NB4 (cell line): ENCODE data around the gene SYT13.

Experiments used
- DNase-seq: peaks from one replicate; pipeline ENCODE4 v3.0.0; 2010; ENCODE audit warnings: low read depth
- H3K4me3 ChIP-seq: one replicate; pipeline ENCODE4 v1.5.1; 2011; ENCODE audit warnings: mild to moderate bottlenecking, low read depth, low read length, moderate library complexity
- MYC ChIP-seq: IDR thresholded peaks from 2 replicates; pipeline ENCODE4 v1.6.1; 2011; ENCODE audit warnings: low read depth, low read length
- POLR2A ChIP-seq: IDR thresholded peaks from 2 replicates; pipeline ENCODE4 v1.6.1; 2011; ENCODE audit warnings: mild to moderate bottlenecking; ENCODE audit not compliant: insufficient read length; ENCODE audit errors: extremely low read depth
- TF ChIP-seq, protein P1 (sequence below): IDR thresholded peaks from 2 replicates; pipeline ENCODE4 v1.6.1; 2011; ENCODE audit warnings: low read depth, low read length
- TF ChIP-seq, protein P2 (sequence below): IDR thresholded peaks from one replicate; pipeline ENCODE4 v1.5.1; 2012; ENCODE audit warnings: low read depth, low read length

SYT13 gene

DNA sequence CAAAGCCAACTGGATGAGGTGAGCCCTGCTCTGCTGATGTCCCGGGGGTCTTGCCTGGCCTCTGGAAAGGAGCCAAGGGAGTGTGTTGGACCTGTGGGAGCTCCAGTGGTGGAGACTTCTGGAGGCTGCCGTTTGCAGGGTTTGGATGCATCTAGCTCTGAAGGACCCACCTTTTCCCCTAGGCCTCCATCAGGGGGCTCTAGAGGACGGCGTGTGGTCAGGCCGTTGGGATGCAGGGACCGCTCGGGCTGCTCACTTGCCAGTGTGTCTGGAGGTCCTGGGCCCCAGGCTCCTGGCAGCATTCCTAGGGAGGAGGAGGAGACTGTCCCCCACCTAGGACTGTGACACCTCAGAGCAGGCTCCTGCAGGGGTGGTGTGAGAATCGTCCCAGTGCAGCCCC lies 81.4 kb downstream of the SYT13 start:
- DNase-seq: no peak
- no peak overlapping the region for H3K4me3 ChIP-seq
- TF ChIP-seq, protein P1, sequence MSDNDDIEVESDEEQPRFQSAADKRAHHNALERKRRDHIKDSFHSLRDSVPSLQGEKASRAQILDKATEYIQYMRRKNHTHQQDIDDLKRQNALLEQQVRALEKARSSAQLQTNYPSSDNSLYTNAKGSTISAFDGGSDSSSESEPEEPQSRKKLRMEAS: no peak
- TF ChIP-seq MYC (no peak), POLR2A (no peak)
- TF ChIP-seq, protein P2, sequence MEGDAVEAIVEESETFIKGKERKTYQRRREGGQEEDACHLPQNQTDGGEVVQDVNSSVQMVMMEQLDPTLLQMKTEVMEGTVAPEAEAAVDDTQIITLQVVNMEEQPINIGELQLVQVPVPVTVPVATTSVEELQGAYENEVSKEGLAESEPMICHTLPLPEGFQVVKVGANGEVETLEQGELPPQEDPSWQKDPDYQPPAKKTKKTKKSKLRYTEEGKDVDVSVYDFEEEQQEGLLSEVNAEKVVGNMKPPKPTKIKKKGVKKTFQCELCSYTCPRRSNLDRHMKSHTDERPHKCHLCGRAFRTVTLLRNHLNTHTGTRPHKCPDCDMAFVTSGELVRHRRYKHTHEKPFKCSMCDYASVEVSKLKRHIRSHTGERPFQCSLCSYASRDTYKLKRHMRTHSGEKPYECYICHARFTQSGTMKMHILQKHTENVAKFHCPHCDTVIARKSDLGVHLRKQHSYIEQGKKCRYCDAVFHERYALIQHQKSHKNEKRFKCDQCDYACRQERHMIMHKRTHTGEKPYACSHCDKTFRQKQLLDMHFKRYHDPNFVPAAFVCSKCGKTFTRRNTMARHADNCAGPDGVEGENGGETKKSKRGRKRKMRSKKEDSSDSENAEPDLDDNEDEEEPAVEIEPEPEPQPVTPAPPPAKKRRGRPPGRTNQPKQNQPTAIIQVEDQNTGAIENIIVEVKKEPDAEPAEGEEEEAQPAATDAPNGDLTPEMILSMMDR: no peak

DNA sequence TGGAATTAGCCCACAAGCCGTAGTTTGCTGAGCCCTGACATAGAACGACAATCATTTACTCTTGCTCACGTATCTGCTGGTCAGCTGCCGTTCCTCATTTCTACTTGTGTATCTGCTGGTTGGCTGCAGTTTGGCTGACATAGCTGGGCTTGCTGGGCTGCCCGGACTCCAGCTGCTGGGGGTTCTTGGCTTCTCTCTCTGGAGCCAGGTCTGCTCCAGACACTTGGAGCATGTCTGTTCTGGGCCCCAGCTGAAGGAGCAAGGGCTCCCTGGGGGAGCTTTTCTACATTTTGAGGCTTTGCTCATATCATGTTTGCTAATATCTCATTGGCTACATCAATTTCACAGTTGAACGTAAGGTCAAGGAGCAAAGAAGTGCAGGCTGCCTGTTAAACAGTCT lies 92.4 kb downstream of the SYT13 start:
- TF ChIP-seq MYC: no peak
- no peak for TF ChIP-seq POLR2A
- TF ChIP-seq, protein P2: no peak
- TF ChIP-seq, protein P1: no peak
- H3K4me3 ChIP-seq: no peak overlapping the region
- no peak for DNase-seq
